WERI-Rb-1 (cell line): ENCODE measurements around the gene IFRD2.
"Not testable (repeated sequence)": the region's sequence is repeated elsewhere in the genome, so short reads cannot be mapped to it uniquely, and the experiment has no call there.

Experiments
- DNase-seq: peaks from one replicate; pipeline ENCODE4 v3.0.0-alpha.2; 2020
- H3K27ac ChIP-seq: fragments of 250-450 bp; sonication (Bioruptor Pico); 2 replicates; pipeline ENCODE4 v1.5.1; 2020; ENCODE audit warnings: mild to moderate bottlenecking, moderate library complexity
- H3K27me3 ChIP-seq: fragments of 250-450 bp; sonication (Bioruptor Pico); 2 replicates; pipeline ENCODE4 v1.5.1; 2021; ENCODE audit warnings: mild to moderate bottlenecking, low read depth, moderate library complexity; ENCODE audit not compliant: insufficient read depth, severe bottlenecking
- H3K36me3 ChIP-seq: fragments of 250-450 bp; sonication (Bioruptor Pico); 2 replicates; pipeline ENCODE4 v1.5.1; 2020; ENCODE audit warnings: mild to moderate bottlenecking, moderate library complexity
- H3K4me3 ChIP-seq: 2 replicates; pipeline ENCODE4 v1.5.1; 2011; ENCODE audit warnings: low read depth, mild to moderate bottlenecking, control low read depth, low read length
- H3K9me3 ChIP-seq: fragments of 250-450 bp; sonication (Bioruptor Pico); 2 replicates; pipeline ENCODE4 v1.5.1; 2021; ENCODE audit warnings: mild to moderate bottlenecking, moderate library complexity; ENCODE audit not compliant: severe bottlenecking
- CTCF ChIP-seq: IDR thresholded peaks from 2 replicates; pipeline ENCODE4 v1.5.1; 2011; ENCODE audit warnings: low read depth, mild to moderate bottlenecking, control low read depth, inconsistent platforms, low read length

Gene IFRD2

GRCh38 chr3:50264964-50265485 is 27.2 kb downstream of the IFRD2 start:
- no peak for TF ChIP-seq CTCF
- Histone ChIP-seq H3K36me3 (peaks cover 3% of the 10 kb centered on the region), H3K27ac (peak overlapping the region; percentile 43; the same call in 1 of the 2 replicates), H3K4me3 (no peak overlapping the region), H3K27me3 (no peaks in the 10 kb centered on the region), H3K9me3 (no peaks in the 10 kb centered on the region)
- no peak for DNase-seq

- Histone ChIP-seq H3K4me3 (no peak overlapping the region; the same call in 1 of the 2 replicates), H3K36me3 (peaks cover 3% of the 10 kb centered on the region), H3K27me3 (no peaks in the 10 kb centered on the region), H3K9me3 (no peaks in the 10 kb centered on the region), H3K27ac (no peak overlapping the region; the same call in 1 of the 2 replicates)
- TF ChIP-seq CTCF = no peak
- peak; percentile 76 for DNase-seq
These were observed 27.8 kb downstream of the IFRD2 start for GRCh38 chr3:50264383-50264963.

- Histone ChIP-seq H3K9me3 (no peaks in the 10 kb centered on the region), H3K36me3 (peaks cover 3% of the 10 kb centered on the region), H3K4me3 (no peak overlapping the region), H3K27me3 (no peaks in the 10 kb centered on the region), H3K27ac (no peak overlapping the region; the same call in 1 of the 2 replicates)
- no peak for DNase-seq
- TF ChIP-seq CTCF = no peak
These were observed 28.5 kb downstream of the IFRD2 start for GRCh38 chr3:50263478-50264382.

- no peak overlapping the region for H3K27ac ChIP-seq
- no peak overlapping the region for H3K4me3 ChIP-seq
- DNase-seq = no peak
- no peak for TF ChIP-seq CTCF
- peaks cover 10% of the 10 kb centered on the region for H3K36me3 ChIP-seq
- no peaks in the 10 kb centered on the region for H3K27me3 ChIP-seq
- H3K9me3 ChIP-seq = no peaks in the 10 kb centered on the region
These were observed 29.5 kb downstream of the IFRD2 start for GRCh38 chr3:50262778-50263177.

GRCh38 chr3:50262200-50262599 is 30.0 kb downstream of the IFRD2 start:
- H3K27me3 ChIP-seq, DNase-seq, H3K9me3 ChIP-seq, H3K4me3 ChIP-seq, H3K27ac ChIP-seq: not testable (repeated sequence)
- peaks cover 13% of the 10 kb centered on the region for H3K36me3 ChIP-seq

GRCh38 chr3:50261505-50261904 is 30.7 kb downstream of the IFRD2 start:
- Histone ChIP-seq H3K27ac (peak overlapping the region; percentile 99; the same call in 1 of the 2 replicates), H3K36me3 (peaks cover 20% of the 10 kb centered on the region), H3K27me3 (no peaks in the 10 kb centered on the region), H3K9me3 (no peaks in the 10 kb centered on the region), H3K4me3 (no peak overlapping the region)
- TF ChIP-seq CTCF = no peak
- DNase-seq = no peak
